HG03558 (cell line): Measurements from ENCODE around the gene UBB.

Source experiments
- ATAC-seq: cut with Tn5 transposase; IDR thresholded peaks from one replicate; pipeline ENCODE4 v1.9.1; 2021; ENCODE audit warnings: moderate number of reproducible peaks; ENCODE audit not compliant: unreplicated experiment; ENCODE audit errors: extremely low read depth

UBB gene

DNA sequence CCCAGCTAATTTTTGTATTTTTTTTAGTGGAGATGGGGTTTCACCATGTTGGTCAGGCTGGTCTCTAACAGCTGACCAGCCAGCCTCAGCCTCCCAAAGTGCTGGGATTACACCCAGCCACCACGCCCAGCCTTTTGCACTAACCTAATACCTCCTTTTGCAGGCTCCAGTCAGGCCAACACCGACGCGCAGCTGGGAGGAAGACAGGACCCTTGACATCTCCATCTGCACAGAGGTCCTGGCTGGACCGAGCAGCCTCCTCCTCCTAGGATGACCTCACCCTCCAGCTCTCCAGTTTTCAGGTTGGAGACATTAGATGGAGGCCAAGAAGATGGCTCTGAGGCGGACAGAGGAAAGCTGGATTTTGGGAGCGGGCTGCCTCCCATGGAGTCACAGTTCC is 36.5 kb downstream of the UBB start:
- no peak for ATAC-seq

DNA sequence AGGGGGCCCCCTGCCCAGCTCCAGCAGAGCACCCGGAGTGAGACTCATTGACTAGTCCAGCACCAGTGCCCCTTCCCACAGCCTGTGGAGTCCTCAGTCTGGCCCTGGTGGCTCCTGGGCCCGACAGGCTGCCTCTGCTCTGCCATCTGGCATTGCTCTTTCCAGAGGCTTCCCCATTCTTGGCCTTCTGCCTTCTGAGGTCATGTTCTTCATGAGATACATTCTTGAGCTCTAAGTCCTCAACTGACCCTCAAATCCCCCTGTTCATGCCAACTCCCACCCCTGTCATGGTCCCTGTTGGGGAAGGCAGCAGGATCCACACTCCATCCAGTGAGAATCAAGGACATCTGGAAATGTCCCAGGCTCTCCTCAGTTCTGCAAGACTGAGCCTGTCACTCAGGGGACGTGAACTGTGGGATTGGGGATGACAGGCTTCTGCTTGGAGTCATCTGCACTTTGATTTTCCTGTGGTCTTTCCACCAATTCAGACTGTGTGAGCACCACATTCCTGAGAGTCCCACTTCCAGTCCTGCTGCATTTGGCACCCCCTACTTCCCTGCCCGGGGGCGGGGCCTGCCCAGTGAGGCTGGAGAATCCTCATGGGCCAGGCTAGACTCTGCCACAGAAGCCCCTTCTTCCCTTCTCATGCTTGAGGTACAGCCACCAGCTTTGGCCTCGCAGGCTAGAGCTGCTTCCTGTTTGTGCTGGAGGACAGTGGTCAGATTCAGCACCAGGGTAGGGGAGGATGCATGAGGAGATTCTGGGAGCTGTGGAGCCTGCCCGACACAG is 37.2 kb downstream of the UBB start:
- no peak for ATAC-seq

DNA sequence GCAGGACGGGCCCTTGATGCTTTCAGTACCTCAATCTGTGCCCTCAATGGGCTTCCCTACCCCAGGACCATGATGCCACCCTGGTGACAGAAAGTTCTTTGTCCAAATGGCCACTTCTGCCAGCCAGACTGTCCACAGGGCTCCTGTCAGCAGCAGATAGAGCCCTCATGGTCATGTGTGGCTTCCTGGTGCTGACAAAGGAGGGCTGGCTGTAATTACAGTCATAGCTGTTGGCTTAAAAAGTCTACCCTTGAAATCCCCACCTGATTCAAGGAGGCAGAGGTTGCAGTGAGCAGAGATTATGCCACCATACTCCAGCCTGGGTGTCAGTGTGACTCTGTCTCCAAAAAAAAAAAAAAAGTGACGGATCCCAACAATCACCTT is 37.8 kb downstream of the UBB start:
- no peak for ATAC-seq

DNA sequence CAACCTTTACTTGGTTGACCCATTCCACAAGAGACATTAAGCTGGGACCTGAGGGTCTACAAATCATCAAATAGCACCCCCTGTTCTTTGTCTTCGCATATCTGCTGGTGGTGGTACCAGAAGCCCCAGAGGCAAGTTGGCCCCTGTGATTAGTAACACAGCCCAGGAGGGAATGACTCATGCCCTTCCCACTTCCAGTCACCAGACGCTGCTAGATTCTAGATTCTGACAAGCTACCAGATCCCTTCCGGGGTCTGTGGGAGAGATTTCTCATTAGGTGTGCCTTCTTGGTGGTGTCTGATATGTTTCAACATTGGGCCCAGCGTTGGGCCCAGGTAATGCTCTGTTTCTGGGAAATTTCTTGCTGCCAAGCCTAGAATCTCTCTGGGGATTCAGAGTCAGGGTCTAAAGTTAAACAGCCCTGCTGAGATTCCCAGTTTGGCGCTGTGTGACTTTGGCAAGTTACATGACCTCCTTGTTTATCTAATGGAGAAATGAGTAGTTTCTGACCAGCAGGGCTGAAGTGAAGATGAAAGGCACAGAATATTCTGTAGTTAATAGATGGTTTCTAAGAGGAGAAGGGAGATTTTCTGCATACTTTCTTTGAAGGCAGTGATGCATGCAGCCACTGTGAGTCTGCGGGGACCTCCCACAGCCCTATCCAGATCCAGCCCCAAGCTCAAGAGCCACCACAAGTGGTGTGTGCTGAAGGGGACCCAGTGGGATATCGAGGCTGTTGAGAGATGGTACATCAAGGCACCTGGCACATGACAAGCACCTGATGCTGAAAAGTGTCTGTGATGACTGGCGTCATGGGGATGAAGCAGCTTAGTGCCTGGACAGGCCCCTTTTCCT is 38.4 kb downstream of the UBB start:
- ATAC-seq, result peak; percentile 34

DNA sequence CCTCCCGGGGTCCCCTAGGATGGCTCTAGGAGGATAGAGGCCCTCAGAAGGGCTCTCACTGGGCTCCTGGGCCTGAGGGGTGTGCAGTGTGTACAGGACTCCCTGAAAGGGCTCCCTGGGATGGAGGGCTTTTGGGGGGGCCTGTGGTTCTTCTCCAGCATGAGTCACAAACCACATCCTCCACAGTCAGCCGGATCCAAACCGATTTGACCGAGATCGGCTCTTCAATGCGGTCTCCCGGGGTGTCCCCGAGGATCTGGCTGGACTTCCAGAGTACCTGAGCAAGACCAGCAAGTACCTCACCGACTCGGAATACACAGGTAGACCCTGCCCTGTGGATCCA is 39.0 kb downstream of the UBB start:
- no peak for ATAC-seq

DNA sequence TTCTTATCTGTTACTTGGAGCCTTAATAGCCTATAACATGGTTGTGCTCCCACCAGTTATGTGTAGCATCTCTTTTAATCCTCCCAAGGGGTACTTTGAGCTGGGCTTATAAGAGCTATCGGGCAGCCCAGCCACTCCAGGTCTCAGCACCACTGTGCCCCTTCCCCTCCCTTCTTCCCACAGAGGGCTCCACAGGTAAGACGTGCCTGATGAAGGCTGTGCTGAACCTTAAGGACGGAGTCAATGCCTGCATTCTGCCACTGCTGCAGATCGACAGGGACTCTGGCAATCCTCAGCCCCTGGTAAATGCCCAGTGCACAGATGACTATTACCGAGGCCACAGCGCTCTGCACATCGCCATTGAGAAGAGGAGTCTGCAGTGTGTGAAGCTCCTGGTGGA is 41.5 kb downstream of the UBB start:
- ATAC-seq, result no peak

DNA sequence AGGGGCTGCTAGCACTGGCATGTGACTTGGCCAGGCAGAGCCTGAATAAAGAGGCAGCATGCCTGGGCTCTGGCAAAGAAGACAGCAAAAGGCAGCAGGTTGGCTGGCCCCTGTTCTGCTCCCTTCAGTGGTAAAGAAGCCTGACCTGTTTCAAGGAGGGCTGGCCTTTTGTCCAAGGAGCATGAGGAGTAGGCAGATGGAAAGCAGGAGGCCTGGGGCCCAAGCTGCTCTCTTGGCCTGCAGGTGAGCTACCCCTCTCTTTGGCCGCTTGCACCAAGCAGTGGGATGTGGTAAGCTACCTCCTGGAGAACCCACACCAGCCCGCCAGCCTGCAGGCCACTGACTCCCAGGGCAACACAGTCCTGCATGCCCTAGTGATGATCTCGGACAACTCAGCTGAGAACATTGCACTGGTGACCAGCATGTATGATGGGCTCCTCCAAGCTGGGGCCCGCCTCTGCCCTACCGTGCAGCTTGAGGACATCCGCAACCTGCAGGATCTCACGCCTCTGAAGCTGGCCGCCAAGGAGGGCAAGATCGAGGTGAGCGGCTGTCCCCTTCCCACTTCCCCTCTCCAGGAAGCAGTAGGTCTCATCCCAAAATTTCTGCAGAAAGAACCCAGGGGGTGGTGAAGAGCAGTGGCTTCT is 42.5 kb downstream of the UBB start:
- no peak for ATAC-seq

DNA sequence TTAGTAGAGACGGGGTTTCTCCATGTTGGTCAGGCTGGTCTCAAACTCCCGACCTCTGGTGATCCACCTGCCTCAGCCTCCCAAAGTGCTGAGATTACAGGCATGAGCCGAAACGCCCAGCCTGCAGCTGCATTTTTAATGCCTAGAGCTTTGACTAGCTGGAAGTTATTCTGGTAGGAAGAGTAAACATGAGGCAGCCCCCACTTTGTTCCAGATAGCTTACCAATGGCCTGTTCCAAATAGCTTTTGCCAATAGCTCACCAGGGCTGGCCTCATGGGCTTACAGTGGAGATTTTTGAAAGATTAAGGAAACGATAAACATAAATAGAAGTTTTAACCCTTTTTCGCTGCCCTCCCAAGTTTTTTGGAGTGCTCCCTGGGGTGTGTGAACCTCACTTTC is 44.3 kb downstream of the UBB start:
- no peak for ATAC-seq

DNA sequence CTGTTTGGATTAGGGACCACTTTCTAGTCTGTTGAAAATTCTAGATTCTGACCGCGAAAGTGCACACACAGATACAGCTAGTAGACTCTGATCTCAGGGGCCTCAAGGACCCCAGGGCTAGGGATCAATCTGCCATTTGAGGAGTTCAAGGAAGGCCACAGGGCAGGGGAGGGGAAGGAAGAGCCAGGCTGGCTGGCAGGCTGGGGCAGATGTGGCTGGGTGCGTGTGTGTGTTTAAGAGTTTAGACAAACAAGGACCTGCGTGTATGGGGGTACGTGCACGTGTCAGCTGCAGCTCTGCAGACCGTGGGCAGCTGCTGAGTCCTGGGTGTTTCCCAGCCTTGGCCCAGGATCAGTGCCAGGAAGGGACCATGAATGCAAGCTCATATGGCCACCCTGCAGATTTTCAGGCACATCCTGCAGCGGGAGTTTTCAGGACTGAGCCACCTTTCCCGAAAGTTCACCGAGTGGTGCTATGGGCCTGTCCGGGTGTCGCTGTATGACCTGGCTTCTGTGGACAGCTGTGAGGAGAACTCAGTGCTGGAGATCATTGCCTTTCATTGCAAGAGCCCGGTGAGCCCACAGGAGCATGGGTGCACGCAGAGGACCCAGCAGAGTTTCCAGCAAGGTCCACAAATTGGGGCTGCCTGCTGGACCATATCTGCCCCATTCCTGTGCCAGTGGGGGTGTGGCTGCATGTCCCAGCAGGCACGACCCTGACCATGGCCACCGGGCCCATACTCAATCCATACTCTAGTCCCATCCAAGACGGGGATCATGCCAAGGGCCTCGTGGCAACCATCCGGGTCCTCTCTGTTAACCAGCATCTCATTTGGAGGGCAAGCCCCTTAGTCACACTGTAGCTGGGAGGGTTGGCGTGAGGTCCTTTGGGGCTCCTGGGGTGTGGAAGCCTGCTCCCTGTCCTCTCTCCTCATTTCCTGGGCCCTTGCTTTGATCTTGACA is 45.1 kb downstream of the UBB start:
- no peak for ATAC-seq

DNA sequence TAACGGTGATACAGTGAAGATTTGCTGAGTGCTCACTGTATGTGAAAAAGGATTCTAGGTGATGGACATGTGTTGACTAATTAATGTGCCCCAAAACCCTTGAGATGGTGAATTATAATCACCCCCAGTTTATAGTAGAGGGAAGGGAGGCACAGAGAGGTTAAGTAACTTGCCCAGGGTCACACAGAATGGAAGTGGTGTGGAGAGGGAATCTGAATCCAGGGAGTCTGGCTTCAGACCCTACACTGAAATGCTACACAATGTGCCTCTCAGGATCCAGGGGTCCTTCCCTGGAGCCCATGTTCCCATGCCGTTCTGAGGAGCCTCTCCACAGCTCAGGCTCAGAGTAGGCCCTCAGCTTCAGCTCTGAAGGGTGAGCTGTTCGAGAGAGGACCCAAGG is 46.1 kb downstream of the UBB start:
- ATAC-seq, result no peak

DNA sequence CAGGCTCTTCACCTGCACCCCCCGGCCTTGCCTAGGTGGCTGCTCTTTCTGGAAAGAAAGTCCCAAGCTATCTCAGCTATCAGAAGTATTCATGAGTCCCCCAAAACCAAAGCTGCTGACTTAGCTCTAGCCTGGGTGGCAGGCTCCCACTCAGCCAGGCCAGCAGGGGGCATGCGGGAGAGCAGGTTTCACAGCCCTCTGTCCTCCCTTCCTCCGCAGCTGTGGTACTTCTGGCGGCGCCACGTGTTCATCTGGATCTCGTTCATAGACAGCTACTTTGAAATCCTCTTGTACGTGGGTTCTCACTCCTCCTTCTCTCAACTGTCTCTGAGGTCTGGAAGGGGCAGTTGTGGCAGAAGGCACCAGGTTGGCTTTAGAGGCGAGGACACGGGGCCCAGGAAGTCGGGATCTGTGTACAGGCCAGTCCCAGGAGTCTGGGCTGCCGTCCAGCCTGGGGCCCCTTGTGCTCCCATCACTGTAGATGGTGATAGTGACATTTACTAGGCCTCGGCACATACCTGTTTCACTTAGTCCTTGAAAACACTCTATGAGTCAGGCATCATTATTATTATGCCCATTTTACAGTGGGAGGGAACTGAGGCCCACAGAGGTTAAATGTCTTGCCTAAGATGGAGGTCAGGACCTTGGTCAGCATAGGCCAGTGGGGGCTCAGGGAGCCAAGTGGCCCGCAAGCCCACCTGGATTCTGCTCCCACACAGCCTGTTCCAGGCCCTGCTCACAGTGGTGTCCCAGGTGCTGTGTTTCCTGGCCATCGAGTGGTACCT is 47.4 kb downstream of the UBB start:
- ATAC-seq, result no peak

DNA sequence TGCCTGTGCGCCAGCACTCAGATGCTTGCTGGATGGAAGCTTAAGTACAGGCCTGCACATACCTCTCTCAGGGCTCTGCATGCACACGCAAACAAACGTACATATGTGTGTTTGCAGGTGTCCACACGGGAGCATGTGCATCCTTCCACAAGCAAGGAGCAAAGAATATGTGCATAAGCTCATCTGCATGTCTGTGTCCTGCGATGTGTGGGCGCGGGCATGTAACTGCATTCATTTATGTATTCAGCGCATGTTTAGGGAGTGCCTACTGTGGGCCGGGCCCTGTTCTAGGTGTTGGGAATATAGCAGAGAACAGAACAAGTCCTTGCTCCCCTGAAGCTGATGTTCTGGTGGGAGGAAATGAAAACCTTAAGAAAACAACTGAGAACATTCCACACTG is 48.2 kb downstream of the UBB start:
- no peak for ATAC-seq

DNA sequence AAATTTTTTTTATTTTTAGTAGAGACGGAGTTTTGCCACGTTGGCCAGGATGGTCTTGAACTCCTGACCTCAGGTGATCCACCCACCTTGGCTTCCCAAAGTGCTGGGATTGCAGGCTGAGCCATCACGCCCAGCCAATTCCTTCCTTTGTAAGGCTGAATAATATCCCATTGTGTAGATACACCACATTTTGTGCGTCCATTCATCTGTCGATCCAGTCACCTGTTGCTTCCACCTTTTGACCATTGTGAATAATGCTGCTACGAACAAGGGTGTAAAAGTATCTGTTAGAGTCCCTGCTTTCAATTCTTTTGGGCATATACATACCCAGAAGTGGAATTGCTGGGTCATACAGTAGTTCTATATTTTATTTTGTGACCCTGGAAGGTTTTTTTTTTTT is 49.8 kb downstream of the UBB start:
- ATAC-seq, result no peak

DNA sequence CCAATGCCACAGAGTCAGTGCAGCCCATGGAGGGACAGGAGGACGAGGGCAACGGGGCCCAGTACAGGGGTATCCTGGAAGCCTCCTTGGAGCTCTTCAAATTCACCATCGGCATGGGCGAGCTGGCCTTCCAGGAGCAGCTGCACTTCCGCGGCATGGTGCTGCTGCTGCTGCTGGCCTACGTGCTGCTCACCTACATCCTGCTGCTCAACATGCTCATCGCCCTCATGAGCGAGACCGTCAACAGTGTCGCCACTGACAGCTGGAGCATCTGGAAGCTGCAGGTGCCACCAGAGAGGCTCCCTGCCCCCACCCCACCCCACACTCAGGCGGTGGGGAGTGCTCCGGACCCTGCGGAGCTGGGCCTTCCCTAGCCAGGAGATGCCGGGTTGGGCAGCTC is 51.1 kb downstream of the UBB start:
- ATAC-seq, result no peak
